ENCODE data around the gene EGFL7. TPM values are rescaled to one million over a fixed set of nuclear protein-coding genes. Genes with fewer than 3 reads are reported as not detected.

The EGFL7 gene
- total RNA-seq, 1 donor from 2014 or later, result 6.9 TPM

- no peak overlapping the region for H3K4me3 Mint-ChIP-seq (ENCODE audit: unreplicated experiment)
- no peaks in the 10 kb centered on the region for H3K36me3 Mint-ChIP-seq (ENCODE audit: unreplicated experiment)
- DNase-seq (ENCODE audit: extremely low spot score, unreplicated experiment), result no peak
- no peak overlapping the region for H3K27ac Mint-ChIP-seq (ENCODE audit: unreplicated experiment)
- no peaks in the 10 kb centered on the region for H3K27me3 Mint-ChIP-seq (ENCODE audit: unreplicated experiment)
- H3K4me1 Mint-ChIP-seq (ENCODE audit: unreplicated experiment), result peaks cover 13% of the 10 kb centered on the region
- H3K9me3 Mint-ChIP-seq (ENCODE audit: unreplicated experiment), result no peaks in the 10 kb centered on the region
- TF ChIP-seq, protein P1, sequence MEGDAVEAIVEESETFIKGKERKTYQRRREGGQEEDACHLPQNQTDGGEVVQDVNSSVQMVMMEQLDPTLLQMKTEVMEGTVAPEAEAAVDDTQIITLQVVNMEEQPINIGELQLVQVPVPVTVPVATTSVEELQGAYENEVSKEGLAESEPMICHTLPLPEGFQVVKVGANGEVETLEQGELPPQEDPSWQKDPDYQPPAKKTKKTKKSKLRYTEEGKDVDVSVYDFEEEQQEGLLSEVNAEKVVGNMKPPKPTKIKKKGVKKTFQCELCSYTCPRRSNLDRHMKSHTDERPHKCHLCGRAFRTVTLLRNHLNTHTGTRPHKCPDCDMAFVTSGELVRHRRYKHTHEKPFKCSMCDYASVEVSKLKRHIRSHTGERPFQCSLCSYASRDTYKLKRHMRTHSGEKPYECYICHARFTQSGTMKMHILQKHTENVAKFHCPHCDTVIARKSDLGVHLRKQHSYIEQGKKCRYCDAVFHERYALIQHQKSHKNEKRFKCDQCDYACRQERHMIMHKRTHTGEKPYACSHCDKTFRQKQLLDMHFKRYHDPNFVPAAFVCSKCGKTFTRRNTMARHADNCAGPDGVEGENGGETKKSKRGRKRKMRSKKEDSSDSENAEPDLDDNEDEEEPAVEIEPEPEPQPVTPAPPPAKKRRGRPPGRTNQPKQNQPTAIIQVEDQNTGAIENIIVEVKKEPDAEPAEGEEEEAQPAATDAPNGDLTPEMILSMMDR (IDR thresholded peaks at IDR 0.05), result no peak
Measured at GRCh38 chr9:136667214-136667939, 4.7 kb downstream of the EGFL7 start.

DNA sequence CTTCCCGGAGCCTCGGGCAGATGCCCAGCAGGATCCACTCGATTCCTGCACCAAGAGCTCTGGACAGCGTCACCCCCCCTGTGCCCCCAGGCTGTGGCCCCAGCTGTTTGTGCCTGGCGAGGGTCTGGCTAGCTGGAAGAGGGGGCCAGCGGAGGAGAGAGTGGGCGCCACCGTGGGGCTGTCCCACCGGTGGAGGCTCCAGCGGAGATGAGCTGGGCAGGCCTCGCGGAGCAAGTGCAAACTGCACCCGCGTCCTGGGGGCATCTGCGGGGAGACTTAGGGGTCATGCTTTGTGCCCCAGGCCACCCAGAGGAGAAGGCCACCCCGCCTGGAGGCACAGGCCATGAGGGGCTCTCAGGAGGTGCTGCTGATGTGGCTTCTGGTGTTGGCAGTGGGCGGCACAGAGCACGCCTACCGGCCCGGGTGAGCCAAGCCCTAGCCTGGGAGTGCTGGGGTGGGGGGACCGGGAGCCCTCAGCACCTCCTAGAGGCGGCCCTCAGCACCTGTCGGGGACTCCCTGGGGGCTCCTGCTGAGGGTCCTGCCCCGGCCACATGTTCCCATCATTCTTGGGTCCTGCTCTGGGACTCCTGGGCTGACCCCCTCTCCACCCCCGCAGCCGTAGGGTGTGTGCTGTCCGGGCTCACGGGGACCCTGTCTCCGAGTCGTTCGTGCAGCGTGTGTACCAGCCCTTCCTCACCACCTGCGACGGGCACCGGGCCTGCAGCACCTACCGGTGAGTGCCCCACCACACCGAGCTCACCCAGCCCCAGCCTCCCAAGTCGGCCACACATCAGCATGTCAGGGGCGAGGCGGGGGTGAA is 5.4 kb downstream of the EGFL7 start:
- Mint-ChIP-seq H3K36me3 (ENCODE audit: unreplicated experiment) (no peaks in the 10 kb centered on the region), H3K4me3 (ENCODE audit: unreplicated experiment) (no peak overlapping the region), H3K9me3 (ENCODE audit: unreplicated experiment) (no peaks in the 10 kb centered on the region), H3K27me3 (ENCODE audit: unreplicated experiment) (no peaks in the 10 kb centered on the region), H3K27ac (ENCODE audit: unreplicated experiment) (no peak overlapping the region), H3K4me1 (ENCODE audit: unreplicated experiment) (peaks cover 13% of the 10 kb centered on the region)
- TF ChIP-seq, protein P1 (IDR thresholded peaks at IDR 0.05), result no peak
- DNase-seq (ENCODE audit: extremely low spot score, unreplicated experiment), result no peak

GRCh38 chr9:136668983-136669790 is 6.5 kb downstream of the EGFL7 start:
- Mint-ChIP-seq H3K4me3 (ENCODE audit: unreplicated experiment) (no peak overlapping the region), H3K4me1 (ENCODE audit: unreplicated experiment) (peaks cover 13% of the 10 kb centered on the region), H3K27me3 (ENCODE audit: unreplicated experiment) (no peaks in the 10 kb centered on the region), H3K9me3 (ENCODE audit: unreplicated experiment) (no peaks in the 10 kb centered on the region), H3K27ac (ENCODE audit: unreplicated experiment) (no peak overlapping the region), H3K36me3 (ENCODE audit: unreplicated experiment) (peaks cover 2% of the 10 kb centered on the region)
- TF ChIP-seq, protein P1 (IDR thresholded peaks at IDR 0.05), result no peak
- DNase-seq (ENCODE audit: extremely low spot score, unreplicated experiment), result no peak

DNA sequence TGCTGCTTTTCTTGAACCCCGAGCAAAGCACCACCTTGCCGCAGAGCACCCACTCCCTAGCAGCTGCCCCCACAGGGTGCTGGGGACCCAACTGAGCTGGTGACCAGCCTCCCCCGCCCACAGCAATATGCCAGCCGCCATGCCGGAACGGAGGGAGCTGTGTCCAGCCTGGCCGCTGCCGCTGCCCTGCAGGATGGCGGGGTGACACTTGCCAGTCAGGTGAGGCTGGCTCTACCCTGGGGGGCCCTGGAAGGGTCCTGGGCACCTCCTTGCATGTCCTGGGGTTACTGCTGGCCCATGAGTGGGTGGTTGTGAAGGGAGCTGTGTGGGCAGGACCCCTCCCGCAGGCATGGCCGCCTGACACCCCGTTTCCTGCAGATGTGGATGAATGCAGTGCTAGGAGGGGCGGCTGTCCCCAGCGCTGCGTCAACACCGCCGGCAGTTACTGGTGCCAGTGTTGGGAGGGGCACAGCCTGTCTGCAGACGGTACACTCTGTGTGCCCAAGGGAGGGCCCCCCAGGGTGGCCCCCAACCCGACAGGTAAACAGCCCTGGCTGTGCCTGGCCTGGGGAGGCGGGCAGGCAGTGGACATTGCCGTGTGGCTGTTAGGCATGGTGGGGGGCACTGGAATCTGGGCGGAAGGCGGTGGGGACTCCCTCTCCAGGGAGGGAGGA is 7.2 kb downstream of the EGFL7 start:
- H3K4me1 Mint-ChIP-seq (ENCODE audit: unreplicated experiment), result peaks cover 13% of the 10 kb centered on the region
- H3K27me3 Mint-ChIP-seq (ENCODE audit: unreplicated experiment), result no peaks in the 10 kb centered on the region
- no peak overlapping the region for H3K4me3 Mint-ChIP-seq (ENCODE audit: unreplicated experiment)
- DNase-seq (ENCODE audit: extremely low spot score, unreplicated experiment), result no peak
- TF ChIP-seq, protein P1 (IDR thresholded peaks at IDR 0.05), result no peak
- no peak overlapping the region for H3K27ac Mint-ChIP-seq (ENCODE audit: unreplicated experiment)
- H3K36me3 Mint-ChIP-seq (ENCODE audit: unreplicated experiment), result peaks cover 2% of the 10 kb centered on the region
- H3K9me3 Mint-ChIP-seq (ENCODE audit: unreplicated experiment), result no peaks in the 10 kb centered on the region

Measured in osteocyte (in vitro differentiated cells).